GM23338 (cell line): ENCODE results near the gene ZDHHC9.

Experiments
- CREB1 ChIP-seq: fragments of 250-450 bp; sonication (Bioruptor Pico); IDR thresholded peaks from 2 replicates; pipeline ENCODE4 v1.5.0; 2020; ENCODE audit warnings: low read depth, mild to moderate bottlenecking, moderate library complexity
- ETS1 ChIP-seq: IDR thresholded peaks from 2 replicates; pipeline ENCODE4 v1.6.1; 2016; ENCODE audit warnings: antibody characterized with exemption
- EZH2 ChIP-seq: fragments of 200-600 bp; sonication (generic); IDR thresholded peaks from one replicate; pipeline ENCODE4 v1.8.0; 2017; ENCODE audit warnings: antibody characterized with exemption, mild to moderate bottlenecking, low read depth; ENCODE audit not compliant: unreplicated experiment
- EZH2phosphoT487 ChIP-seq: fragments of 200-600 bp; sonication (generic); IDR thresholded peaks from one replicate; pipeline ENCODE4 v1.8.1; 2018; ENCODE audit warnings: antibody characterized with exemption; ENCODE audit not compliant: unreplicated experiment
- POLR2AphosphoS5 ChIP-seq: IDR thresholded peaks from 2 replicates; pipeline ENCODE4 v1.6.1; 2016; ENCODE audit warnings: antibody characterized with exemption, low read depth
- STAT1 ChIP-seq: IDR thresholded peaks from one replicate; pipeline ENCODE4 v1.6.1; 2016; ENCODE audit warnings: antibody characterized with exemption; ENCODE audit not compliant: unreplicated experiment
- ZNF114 ChIP-seq: fragments of 250-450 bp; sonication (Bioruptor Pico); IDR thresholded peaks from 2 replicates; pipeline ENCODE4 v1.5.0; 2020; ENCODE audit warnings: mild to moderate bottlenecking, moderate library complexity
- ZNF331 ChIP-seq: fragments of 250-450 bp; sonication (Bioruptor Pico); IDR thresholded peaks from 2 replicates; pipeline ENCODE4 v1.5.0; 2020; ENCODE audit warnings: low read depth, mild to moderate bottlenecking, moderate library complexity
- TF ChIP-seq, protein P1 (sequence below), 2 experiments: fragments of 200-600 bp in 1 of 2; sonication (generic) in 1 of 2; conservative IDR thresholded peaks; 2 replicates each; pipeline versions ENCODE4 v1.5.1 to v1.6.1; 2016 to 2017; ENCODE audit warnings: antibody characterized with exemption in 2 of 2, low read depth in 2 of 2, mild to moderate bottlenecking in 2 of 2, moderate library complexity in 1 of 2
- TF ChIP-seq, protein P2 (sequence below): IDR thresholded peaks from one replicate; pipeline ENCODE4 v1.6.1; 2018; ENCODE audit warnings: antibody characterized with exemption; ENCODE audit not compliant: unreplicated experiment

DNA sequence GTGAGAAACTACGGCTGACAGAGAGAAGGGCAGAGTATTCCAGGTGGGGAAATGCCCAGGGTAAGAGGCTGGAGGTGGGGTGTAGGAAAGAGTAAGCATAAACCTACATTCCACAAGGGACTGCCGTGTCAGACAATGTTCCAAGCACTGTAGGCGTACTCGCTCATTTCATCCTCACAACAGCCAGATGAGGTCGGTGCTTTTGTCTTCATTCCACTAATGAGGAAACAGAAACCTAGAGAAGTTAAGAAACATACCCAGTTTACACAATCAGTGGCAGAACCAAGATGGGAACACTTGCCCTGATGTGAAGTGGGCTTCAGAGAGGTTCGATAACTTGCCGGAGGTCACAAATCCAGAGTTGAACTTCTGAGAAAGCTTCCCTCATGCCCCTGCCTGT is 59.3 kb downstream of the ZDHHC9 start:
- TF ChIP-seq, protein P1, sequence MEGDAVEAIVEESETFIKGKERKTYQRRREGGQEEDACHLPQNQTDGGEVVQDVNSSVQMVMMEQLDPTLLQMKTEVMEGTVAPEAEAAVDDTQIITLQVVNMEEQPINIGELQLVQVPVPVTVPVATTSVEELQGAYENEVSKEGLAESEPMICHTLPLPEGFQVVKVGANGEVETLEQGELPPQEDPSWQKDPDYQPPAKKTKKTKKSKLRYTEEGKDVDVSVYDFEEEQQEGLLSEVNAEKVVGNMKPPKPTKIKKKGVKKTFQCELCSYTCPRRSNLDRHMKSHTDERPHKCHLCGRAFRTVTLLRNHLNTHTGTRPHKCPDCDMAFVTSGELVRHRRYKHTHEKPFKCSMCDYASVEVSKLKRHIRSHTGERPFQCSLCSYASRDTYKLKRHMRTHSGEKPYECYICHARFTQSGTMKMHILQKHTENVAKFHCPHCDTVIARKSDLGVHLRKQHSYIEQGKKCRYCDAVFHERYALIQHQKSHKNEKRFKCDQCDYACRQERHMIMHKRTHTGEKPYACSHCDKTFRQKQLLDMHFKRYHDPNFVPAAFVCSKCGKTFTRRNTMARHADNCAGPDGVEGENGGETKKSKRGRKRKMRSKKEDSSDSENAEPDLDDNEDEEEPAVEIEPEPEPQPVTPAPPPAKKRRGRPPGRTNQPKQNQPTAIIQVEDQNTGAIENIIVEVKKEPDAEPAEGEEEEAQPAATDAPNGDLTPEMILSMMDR (conservative IDR thresholded peaks at IDR 0.05; ENCODE audit: low read depth in 2 of 2) = no peak
- TF ChIP-seq EZH2 (no peak), EZH2phosphoT487 (no peak), POLR2AphosphoS5 (no peak), ZNF331 (CRISPR knock-in tag) (no peak), STAT1 (no peak), CREB1 (CRISPR knock-in tag) (no peak), ETS1 (no peak), ZNF114 (CRISPR knock-in tag) (no peak)
- TF ChIP-seq, protein P2, sequence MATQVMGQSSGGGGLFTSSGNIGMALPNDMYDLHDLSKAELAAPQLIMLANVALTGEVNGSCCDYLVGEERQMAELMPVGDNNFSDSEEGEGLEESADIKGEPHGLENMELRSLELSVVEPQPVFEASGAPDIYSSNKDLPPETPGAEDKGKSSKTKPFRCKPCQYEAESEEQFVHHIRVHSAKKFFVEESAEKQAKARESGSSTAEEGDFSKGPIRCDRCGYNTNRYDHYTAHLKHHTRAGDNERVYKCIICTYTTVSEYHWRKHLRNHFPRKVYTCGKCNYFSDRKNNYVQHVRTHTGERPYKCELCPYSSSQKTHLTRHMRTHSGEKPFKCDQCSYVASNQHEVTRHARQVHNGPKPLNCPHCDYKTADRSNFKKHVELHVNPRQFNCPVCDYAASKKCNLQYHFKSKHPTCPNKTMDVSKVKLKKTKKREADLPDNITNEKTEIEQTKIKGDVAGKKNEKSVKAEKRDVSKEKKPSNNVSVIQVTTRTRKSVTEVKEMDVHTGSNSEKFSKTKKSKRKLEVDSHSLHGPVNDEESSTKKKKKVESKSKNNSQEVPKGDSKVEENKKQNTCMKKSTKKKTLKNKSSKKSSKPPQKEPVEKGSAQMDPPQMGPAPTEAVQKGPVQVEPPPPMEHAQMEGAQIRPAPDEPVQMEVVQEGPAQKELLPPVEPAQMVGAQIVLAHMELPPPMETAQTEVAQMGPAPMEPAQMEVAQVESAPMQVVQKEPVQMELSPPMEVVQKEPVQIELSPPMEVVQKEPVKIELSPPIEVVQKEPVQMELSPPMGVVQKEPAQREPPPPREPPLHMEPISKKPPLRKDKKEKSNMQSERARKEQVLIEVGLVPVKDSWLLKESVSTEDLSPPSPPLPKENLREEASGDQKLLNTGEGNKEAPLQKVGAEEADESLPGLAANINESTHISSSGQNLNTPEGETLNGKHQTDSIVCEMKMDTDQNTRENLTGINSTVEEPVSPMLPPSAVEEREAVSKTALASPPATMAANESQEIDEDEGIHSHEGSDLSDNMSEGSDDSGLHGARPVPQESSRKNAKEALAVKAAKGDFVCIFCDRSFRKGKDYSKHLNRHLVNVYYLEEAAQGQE = no peak
